Trophoblast cell (in vitro differentiated cells and primary cell): ENCODE data around the gene SCN11A.
"Not testable (repeated sequence)": the region's sequence is repeated elsewhere in the genome, so short reads cannot be mapped to it uniquely, and the experiment has no call there.

Experiments used
- DNase-seq, 2 donors: peaks; one replicate each; pipeline ENCODE4 v3.0.0-alpha.2; 2016
- H2AFZ ChIP-seq: 2 replicates; pipeline ENCODE4 v1.6.1; 2013; ENCODE audit warnings: low read length, moderate library complexity, mild to moderate bottlenecking; ENCODE audit not compliant: insufficient read depth, poor library complexity
- H2AK5ac ChIP-seq: 2 replicates; pipeline ENCODE4 v1.6.1; 2013; ENCODE audit warnings: mild to moderate bottlenecking, low read length
- H2BK120ac ChIP-seq: 2 replicates; pipeline ENCODE4 v1.6.1; 2013; ENCODE audit warnings: low read length, mild to moderate bottlenecking, moderate library complexity; ENCODE audit not compliant: insufficient read depth, poor library complexity
- H2BK12ac ChIP-seq: 2 replicates; pipeline ENCODE4 v1.6.1; 2013; ENCODE audit warnings: mild to moderate bottlenecking, low read length, moderate library complexity
- H2BK5ac ChIP-seq: 2 replicates; pipeline ENCODE4 v1.6.1; 2013; ENCODE audit warnings: low read length, low read depth, moderate library complexity, mild to moderate bottlenecking; ENCODE audit not compliant: poor library complexity
- H3K14ac ChIP-seq: 2 replicates; pipeline ENCODE4 v1.6.1; 2013; ENCODE audit warnings: mild to moderate bottlenecking, low read length
- H3K18ac ChIP-seq: 2 replicates; pipeline ENCODE4 v1.6.1; 2013; ENCODE audit warnings: mild to moderate bottlenecking, low read length
- H3K23ac ChIP-seq: 2 replicates; pipeline ENCODE4 v1.6.1; 2013; ENCODE audit warnings: low read length
- H3K27ac ChIP-seq: 2 replicates; pipeline ENCODE4 v1.5.1; 2013; ENCODE audit warnings: low read depth, mild to moderate bottlenecking, inconsistent platforms, low read length, moderate library complexity
- H3K27me3 ChIP-seq: 2 replicates; pipeline ENCODE4 v1.6.1; 2013; ENCODE audit warnings: inconsistent platforms, mild to moderate bottlenecking, low read length, moderate library complexity; ENCODE audit not compliant: insufficient read depth
- H3K36me3 ChIP-seq, 2 experiments: 1 replicate in 1 of 2; 2 replicates in 1 of 2; pipeline ENCODE4 v1.6.1; 2013; ENCODE audit warnings: low read length in 2 of 2, mild to moderate bottlenecking in 2 of 2, moderate library complexity in 1 of 2; ENCODE audit not compliant: insufficient read depth in 2 of 2, control insufficient read depth in 1 of 2
- H3K4ac ChIP-seq: 2 replicates; pipeline ENCODE4 v1.6.1; 2013; ENCODE audit warnings: low read depth, mild to moderate bottlenecking, low read length, moderate library complexity
- H3K4me1 ChIP-seq, 2 experiments: 1 replicate in 1 of 2; 2 replicates in 1 of 2; pipeline ENCODE4 v1.6.1; 2013; ENCODE audit warnings: low read length in 2 of 2, mild to moderate bottlenecking in 2 of 2, moderate library complexity in 1 of 2; ENCODE audit not compliant: insufficient read depth in 2 of 2, control insufficient read depth in 1 of 2
- H3K4me2 ChIP-seq: 2 replicates; pipeline ENCODE4 v1.6.1; 2013; ENCODE audit warnings: inconsistent platforms, mild to moderate bottlenecking, low read length, moderate library complexity
- H3K4me3 ChIP-seq: 2 replicates; pipeline ENCODE4 v1.5.1; 2013; ENCODE audit warnings: mild to moderate bottlenecking, low read depth, low read length, inconsistent platforms
- H3K79me1 ChIP-seq: one replicate; pipeline ENCODE4 v1.6.1; 2013; ENCODE audit warnings: low read length
- H3K79me2 ChIP-seq: 2 replicates; pipeline ENCODE4 v1.6.1; 2013; ENCODE audit warnings: low read length, mild to moderate bottlenecking; ENCODE audit not compliant: control insufficient read depth, insufficient read depth, poor library complexity
- H3K9ac ChIP-seq: 2 replicates; pipeline ENCODE4 v1.6.1; 2013; ENCODE audit warnings: mild to moderate bottlenecking, low read length
- H3K9me3 ChIP-seq: 2 replicates; pipeline ENCODE4 v1.6.1; 2013; ENCODE audit warnings: low read depth, mild to moderate bottlenecking, control low read depth, inconsistent platforms, low read length; ENCODE audit not compliant: insufficient read depth
- H4K12ac ChIP-seq: 2 replicates; pipeline ENCODE4 v1.6.1; 2013; ENCODE audit warnings: low read depth, mild to moderate bottlenecking, low read length, moderate library complexity
- H4K8ac ChIP-seq: 2 replicates; pipeline ENCODE4 v1.6.1; 2013; ENCODE audit warnings: low read depth, mild to moderate bottlenecking, low read length, moderate library complexity
- H4K91ac ChIP-seq: one replicate; pipeline ENCODE4 v1.6.1; 2013; ENCODE audit warnings: low read depth, mild to moderate bottlenecking, low read length, moderate library complexity
- WGBS: extraction: QIAGEN DNeasy Blood & Tissue Kit; methylation state at CpG from one replicate; pipeline ENCODE4 v1.1.7; 2013; ENCODE audit warnings: missing lambda C conversion rate; ENCODE audit not compliant: insufficient read length, insufficient coverage; ENCODE audit errors: extremely low coverage; 5-methylcytosine and 5-hydroxymethylcytosine counted together

Gene SCN11A

GRCh38 chr3:39061228-39061627 lies 9.5 kb upstream of the SCN11A start:
- H3K4me3 ChIP-seq, H3K36me3 ChIP-seq, H3K79me1 ChIP-seq, H3K18ac ChIP-seq, H3K9ac ChIP-seq, H2AFZ ChIP-seq, H2BK120ac ChIP-seq, H3K4me2 ChIP-seq, H3K27me3 ChIP-seq, H3K27ac ChIP-seq, H3K23ac ChIP-seq, H3K14ac ChIP-seq, H2BK5ac ChIP-seq, DNase-seq, H2AK5ac ChIP-seq, H4K12ac ChIP-seq, H3K4ac ChIP-seq, H2BK12ac ChIP-seq, H4K8ac ChIP-seq, H3K9me3 ChIP-seq, H3K79me2 ChIP-seq, H4K91ac ChIP-seq, H3K4me1 ChIP-seq: not testable (repeated sequence)
- no CpG with 5 or more reads among the region's 2 CpGs for WGBS

DNA sequence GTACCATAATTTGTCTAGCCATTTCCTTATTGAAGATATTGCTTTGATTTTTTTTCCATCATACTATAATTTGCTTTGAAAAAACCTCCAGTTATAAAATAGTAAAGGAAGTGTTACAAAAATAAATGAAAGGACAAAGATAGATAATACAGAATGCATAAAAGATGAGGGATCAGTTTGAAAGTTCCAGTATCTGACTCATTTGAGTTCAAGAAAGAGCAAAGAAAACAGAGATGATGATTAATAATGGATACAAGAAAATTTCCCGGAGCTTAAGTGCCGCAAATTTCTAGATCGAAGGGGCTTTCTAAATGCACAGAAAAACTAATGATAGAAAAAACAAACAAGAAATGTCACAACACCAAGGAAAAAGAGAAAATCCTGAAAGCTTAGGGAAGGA lies 4.4 kb upstream of the SCN11A start:
- H3K27ac ChIP-seq: no peak overlapping the region
- H3K4me1 ChIP-seq: peaks cover 0 to 3% of the 10 kb centered on the region in 2 experiments
- no peak overlapping the region for H2BK5ac ChIP-seq
- H4K8ac ChIP-seq: no peak overlapping the region
- no peaks in the 10 kb centered on the region for H3K9me3 ChIP-seq
- H2AFZ ChIP-seq: no peak overlapping the region
- H3K23ac ChIP-seq: no peak overlapping the region
- H3K36me3 ChIP-seq: no peaks in the 10 kb centered on the region
- no peak overlapping the region for H3K4ac ChIP-seq
- H3K4me2 ChIP-seq: no peak overlapping the region
- WGBS: no CpG with 5 or more reads among the region's 3 CpGs
- H3K79me1 ChIP-seq: peaks cover 8% of the 10 kb centered on the region
- DNase-seq: no peak
- no peak overlapping the region for H3K4me3 ChIP-seq
- no peaks in the 10 kb centered on the region for H3K27me3 ChIP-seq
- H4K91ac ChIP-seq: no peak overlapping the region
- no peak overlapping the region for H4K12ac ChIP-seq
- H2AK5ac ChIP-seq: no peak overlapping the region
- peaks cover 2% of the 10 kb centered on the region for H3K79me2 ChIP-seq
- no peak overlapping the region for H3K18ac ChIP-seq
- H3K9ac ChIP-seq: no peak overlapping the region
- no peak overlapping the region for H2BK120ac ChIP-seq
- no peak overlapping the region for H2BK12ac ChIP-seq
- H3K14ac ChIP-seq: no peak overlapping the region

GRCh38 chr3:39053696-39054095 lies 2.0 kb upstream of the SCN11A start:
- Histone ChIP-seq H4K8ac (no peak overlapping the region), H2AFZ (no peak overlapping the region), H2BK12ac (no peak overlapping the region), H3K23ac (no peak overlapping the region), H3K4me3 (no peak overlapping the region), H3K79me2 (peaks cover 2% of the 10 kb centered on the region), H3K9ac (no peak overlapping the region), H3K4ac (no peak overlapping the region), H2BK120ac (no peak overlapping the region), H4K12ac (no peak overlapping the region), H2BK5ac (no peak overlapping the region), H3K18ac (no peak overlapping the region), H3K27me3 (no peaks in the 10 kb centered on the region), H3K27ac (no peak overlapping the region), H3K79me1 (peaks cover 8% of the 10 kb centered on the region), H3K4me1 (peaks cover 0 to 3% of the 10 kb centered on the region in 2 experiments), H3K4me2 (no peak overlapping the region), H3K14ac (no peak overlapping the region), H2AK5ac (no peak overlapping the region), H3K9me3 (no peaks in the 10 kb centered on the region), H4K91ac (no peak overlapping the region), H3K36me3 (no peaks in the 10 kb centered on the region)
- no peak for DNase-seq
- no CpG with 5 or more reads among the region's 2 CpGs for WGBS

DNA sequence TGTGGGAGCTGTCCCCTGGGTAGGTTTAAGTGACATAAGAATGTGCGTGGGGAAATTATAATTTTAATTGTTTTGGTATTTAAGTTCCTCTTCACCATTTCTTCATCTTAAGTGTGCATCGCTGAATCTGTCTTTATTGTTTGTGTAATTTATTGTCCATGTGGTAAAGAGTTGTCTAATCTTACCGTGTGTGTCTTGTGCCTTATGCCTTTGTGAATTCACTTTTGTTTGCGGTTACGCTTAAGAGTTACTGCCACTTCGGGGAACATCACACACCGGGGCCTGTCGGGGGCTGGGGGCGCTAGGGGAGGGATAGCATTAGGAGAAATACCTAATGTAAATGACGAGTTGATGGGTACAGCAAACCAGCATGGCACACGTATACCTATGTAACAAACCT lies 839 bp upstream of the SCN11A start:
- no CpG with 5 or more reads among the region's 11 CpGs for WGBS
- H2AFZ ChIP-seq: no peak overlapping the region
- H3K27ac ChIP-seq: no peak overlapping the region
- H3K9ac ChIP-seq: no peak overlapping the region
- H3K4ac ChIP-seq: no peak overlapping the region
- H3K4me3 ChIP-seq: peak overlapping the region; percentile 90
- no peak overlapping the region for H2BK120ac ChIP-seq
- DNase-seq: no peak
- H3K14ac ChIP-seq: no peak overlapping the region
- no peak overlapping the region for H2BK5ac ChIP-seq
- no peak overlapping the region for H3K23ac ChIP-seq
- peaks cover 2% of the 10 kb centered on the region for H3K79me2 ChIP-seq
- no peaks in the 10 kb centered on the region for H3K27me3 ChIP-seq
- no peak overlapping the region for H4K12ac ChIP-seq
- H2BK12ac ChIP-seq: no peak overlapping the region
- no peak overlapping the region for H4K8ac ChIP-seq
- no peak overlapping the region for H3K18ac ChIP-seq
- no peaks in the 10 kb centered on the region for H3K9me3 ChIP-seq
- H3K36me3 ChIP-seq: no peaks in the 10 kb centered on the region
- peak overlapping the region; percentile 77 for H3K4me2 ChIP-seq
- peaks cover 0 to 3% of the 10 kb centered on the region in 2 experiments for H3K4me1 ChIP-seq
- no peak overlapping the region for H4K91ac ChIP-seq
- no peak overlapping the region for H2AK5ac ChIP-seq
- H3K79me1 ChIP-seq: peaks cover 8% of the 10 kb centered on the region
